IMR-90 (cell line): ENCODE data around the gene GIT2. TPM values are rescaled to one million over a fixed set of nuclear protein-coding genes. Genes with fewer than 3 reads are reported as not detected.

Experiments
- ATAC-seq: fragments of 200-7000 bp; cut with Tn5 transposase; 2 replicates; pipeline ENCODE4 v1.9.1; 2020; ENCODE audit warnings: low read depth, mild to moderate bottlenecking, moderate library complexity
- BruUV-seq: library from RNA; stranded (reverse); fragments of 400-500 nt; replicated peaks from 2 replicates; lab custom pipeline; 2021; lab: Mats Ljungman, UMichigan
- CTCF ChIA-PET: fragments of 300-600 bp; formaldehyde crosslinking; extraction: SDS; loops from one replicate; lab custom pipeline; 2021; ENCODE audit warnings: antibody characterized with exemption; lab: Yijun Ruan, JAX
- POLR2A ChIA-PET: fragments of 300-600 bp; sonication (Branson Sonifier 250); formaldehyde crosslinking; loops from one replicate; lab custom pipeline; 2022; ENCODE audit warnings: antibody characterized with exemption; ENCODE audit not compliant: unreplicated experiment; lab: Charles Lee
- DNase-seq: peaks from one replicate; pipeline ENCODE4 v3.0.0; 2013
- H2AFZ ChIP-seq: replicated peaks from 2 replicates; pipeline ENCODE3; 2013; ENCODE audit warnings: low read length, mild to moderate bottlenecking; ENCODE audit not compliant: poor library complexity
- H2AK5ac ChIP-seq: 2 replicates; pipeline ENCODE4 v1.6.1; 2013; ENCODE audit warnings: low read depth, low read length, inconsistent platforms
- H2AK9ac ChIP-seq: replicated peaks from 2 replicates; pipeline ENCODE3; 2013; ENCODE audit warnings: mild to moderate bottlenecking, low read depth, low read length, moderate library complexity; ENCODE audit not compliant: poor library complexity
- H2BK120ac ChIP-seq: 2 replicates; pipeline ENCODE4 v1.6.1; 2013; ENCODE audit warnings: low read depth, low read length, inconsistent platforms
- H2BK15ac ChIP-seq: 3 replicates; pipeline ENCODE4 v1.6.1; 2013; ENCODE audit warnings: low read depth, low read length, inconsistent platforms
- H2BK20ac ChIP-seq: 2 replicates; pipeline ENCODE4 v1.6.1; 2013; ENCODE audit warnings: low read depth, mild to moderate bottlenecking, inconsistent platforms, low read length, moderate library complexity
- H2BK5ac ChIP-seq: 2 replicates; pipeline ENCODE4 v1.6.1; 2013; ENCODE audit warnings: mild to moderate bottlenecking, low read depth, low read length, inconsistent platforms; ENCODE audit not compliant: poor library complexity, severe bottlenecking
- H3K14ac ChIP-seq: replicated peaks from 2 replicates; pipeline ENCODE4 v1.6.1; 2013; ENCODE audit warnings: low read depth, low read length, inconsistent platforms
- H3K18ac ChIP-seq: 2 replicates; pipeline ENCODE4 v1.6.1; 2013; ENCODE audit warnings: low read depth, low read length, control low read depth
- H3K23ac ChIP-seq: 2 replicates; pipeline ENCODE4 v1.6.1; 2013; ENCODE audit warnings: low read depth, low read length, inconsistent platforms
- H3K27ac ChIP-seq: 2 replicates; pipeline ENCODE4 v1.5.1; 2013; ENCODE audit warnings: mild to moderate bottlenecking, control low read depth, low read length; ENCODE audit not compliant: insufficient read depth
- H3K27me3 ChIP-seq: 2 replicates; pipeline ENCODE4 v1.6.1; 2013; ENCODE audit warnings: low read length; ENCODE audit not compliant: control insufficient read depth, insufficient read depth
- H3K36me3 ChIP-seq: 2 replicates; pipeline ENCODE4 v1.6.1; 2013; ENCODE audit warnings: low read length, mixed read lengths; ENCODE audit not compliant: control insufficient read depth, insufficient read depth
- H3K4ac ChIP-seq: 2 replicates; pipeline ENCODE4 v1.6.1; 2013; ENCODE audit warnings: low read depth, low read length, inconsistent platforms
- H3K4me1 ChIP-seq: 2 replicates; pipeline ENCODE4 v1.6.1; 2013; ENCODE audit warnings: low read length, mixed read lengths; ENCODE audit not compliant: control insufficient read depth, insufficient read depth
- H3K4me2 ChIP-seq: 2 replicates; pipeline ENCODE4 v1.6.1; 2013; ENCODE audit warnings: low read depth, mild to moderate bottlenecking, control low read depth, low read length, moderate library complexity
- H3K4me3 ChIP-seq: 2 replicates; pipeline ENCODE4 v1.5.1; 2013; ENCODE audit warnings: low read depth, mild to moderate bottlenecking, control low read depth, low read length, moderate library complexity; ENCODE audit not compliant: insufficient read depth
- H3K56ac ChIP-seq: 2 replicates; pipeline ENCODE4 v1.6.1; 2013; ENCODE audit warnings: low read length, inconsistent platforms; ENCODE audit not compliant: insufficient read depth; ENCODE audit errors: extremely low read depth
- H3K79me1 ChIP-seq, 2 experiments: 2 replicates each; pipeline ENCODE4 v1.6.1; 2013; ENCODE audit warnings: low read length in 2 of 2, inconsistent platforms in 1 of 2, low read depth in 1 of 2
- H3K9ac ChIP-seq: 2 replicates; pipeline ENCODE4 v1.6.1; 2013; ENCODE audit warnings: low read depth, low read length, control low read depth
- H3K9me1 ChIP-seq: 2 replicates; pipeline ENCODE4 v1.6.1; 2013; ENCODE audit warnings: low read length, inconsistent platforms; ENCODE audit not compliant: insufficient read depth
- H3K9me3 ChIP-seq: 2 replicates; pipeline ENCODE4 v1.6.1; 2013; ENCODE audit warnings: low read length; ENCODE audit not compliant: control insufficient read depth, insufficient read depth
- H4K20me1 ChIP-seq: 2 replicates; pipeline ENCODE4 v1.6.1; 2013; ENCODE audit warnings: low read length, inconsistent platforms; ENCODE audit not compliant: insufficient read depth
- H4K5ac ChIP-seq: 2 replicates; pipeline ENCODE4 v1.6.1; 2013; ENCODE audit warnings: mild to moderate bottlenecking, low read depth, low read length, control low read depth
- H4K8ac ChIP-seq, 2 experiments: 2 replicates each; pipeline ENCODE4 v1.6.1; 2013; ENCODE audit warnings: low read depth in 2 of 2, low read length in 2 of 2, control low read depth in 1 of 2, inconsistent platforms in 1 of 2
- H4K91ac ChIP-seq: 2 replicates; pipeline ENCODE4 v1.6.1; 2013; ENCODE audit warnings: low read depth, low read length, inconsistent platforms; ENCODE audit not compliant: insufficient read depth
- BHLHE40 ChIP-seq: fragments of 150-350 bp; IDR thresholded peaks from 2 replicates; pipeline ENCODE4 v1.6.1; 2016; ENCODE audit warnings: mild to moderate bottlenecking, low read depth, low read length
- CEBPB ChIP-seq: IDR thresholded peaks from 2 replicates; pipeline ENCODE4 v1.6.1; 2012; ENCODE audit warnings: low read depth, low read length, improper control_type of control experiment
- FOS ChIP-seq: fragments of 150-350 bp; IDR thresholded peaks from 2 replicates; pipeline ENCODE4 v1.6.1; 2016; ENCODE audit warnings: low read depth, low read length
- MAFK ChIP-seq: IDR thresholded peaks from 2 replicates; pipeline ENCODE4 v1.6.1; 2012; ENCODE audit warnings: low read depth, low read length, improper control_type of control experiment
- NFE2L2 ChIP-seq: fragments of 150-350 bp; IDR thresholded peaks from 2 replicates; pipeline ENCODE4 v1.6.1; 2016; ENCODE audit warnings: low read depth, mild to moderate bottlenecking, low read length
- POLR2A ChIP-seq: IDR thresholded peaks from 2 replicates; pipeline ENCODE4 v1.6.1; 2012; ENCODE audit warnings: mild to moderate bottlenecking, low read depth, low read length
- RAD21 ChIP-seq: IDR thresholded peaks from 2 replicates; pipeline ENCODE4 v1.6.1; 2012; ENCODE audit warnings: low read length, improper control_type of control experiment
- RCOR1 ChIP-seq: IDR thresholded peaks from 2 replicates; pipeline ENCODE4 v1.6.1; 2012; ENCODE audit warnings: mild to moderate bottlenecking, low read length, improper control_type of control experiment; ENCODE audit not compliant: insufficient replicate concordance
- RFX5 ChIP-seq: IDR thresholded peaks from 2 replicates; pipeline ENCODE4 v1.8.0; 2012; ENCODE audit warnings: low read depth, mild to moderate bottlenecking, low read length, moderate library complexity
- WGBS, 2 experiments: methylation state at CpG; one replicate each; pipeline versions ENCODE4 v1.1.5 to v1.1.7; 2013; ENCODE audit warnings: missing lambda C conversion rate in 2 of 2; ENCODE audit not compliant: insufficient read length in 1 of 2; ENCODE audit errors: extremely low coverage in 2 of 2; 5-methylcytosine and 5-hydroxymethylcytosine counted together
- dilution Hi-C: fragments of 300-500 bp; cut with HindIII; formaldehyde crosslinking; loops from one replicate; pipeline ENCODE4 v1.14.3; 2018; ENCODE audit warnings: low sequenced_read_pairs; ENCODE audit not compliant: unreplicated experiment
- in situ Hi-C: fragments of 300-500 bp; cut with MboI; formaldehyde crosslinking; loops from 3 replicates; pipeline ENCODE4 v1.14.3; 2019; ENCODE audit warnings: low sequenced_read_pairs, inconsistent platforms, mixed read lengths
- intact Hi-C: fragments of 100-400 bp; cut with micrococcal nuclease; formaldehyde crosslinking; loops from 2 replicates; pipeline ENCODE4 v1.10.0; 2022
- polyA plus RNA-seq, 3 experiments: library from polyadenylated mRNA; depleted of rRNA; stranded (reverse); fragments of >200 nt; gene quantifications; 2 replicates each; pipeline ENCODE4 v1.2.3, GENCODE V29; 2012; ENCODE audit warnings: low replicate concordance in 1 of 3
- total RNA-seq: library from RNA; depleted of rRNA; stranded (reverse); fragments of >200 nt; gene quantifications from 2 replicates; pipeline ENCODE4 v1.2.3, GENCODE V29; 2012
- TF ChIP-seq, protein P1 (sequence below): fragments of 150-350 bp; IDR thresholded peaks from 2 replicates; pipeline ENCODE4 v1.6.1; 2017; ENCODE audit warnings: mild to moderate bottlenecking, antibody characterized with exemption, low read length, low read depth

GIT2 gene
- total and polyA plus RNA-seq, 2 of the 4 experiments (the other 2 are of a cell fraction) = 48.0 to 71.9 TPM

DNA sequence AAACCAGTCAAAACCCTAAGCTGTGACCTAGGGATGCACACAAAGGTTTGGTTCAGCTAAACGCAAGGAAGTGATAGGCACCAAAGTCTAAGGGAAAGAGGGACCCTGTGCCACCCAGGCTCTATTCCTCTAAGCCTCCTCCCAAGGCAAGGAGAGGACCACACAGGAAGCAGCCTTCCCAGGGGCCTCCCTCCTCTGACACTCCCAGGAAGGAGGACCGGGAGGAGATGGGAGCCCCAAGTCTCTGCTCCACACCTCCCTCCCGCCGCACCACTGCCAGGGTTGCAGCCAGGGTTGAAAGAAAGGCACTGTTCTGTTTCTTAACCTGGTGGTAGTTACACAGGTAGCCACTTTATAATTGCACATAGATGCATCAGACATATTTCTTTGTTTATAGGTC lies 74.2 kb downstream of the GIT2 start:
- Histone ChIP-seq H3K27me3 (no peaks in the 10 kb centered on the region), H4K5ac (no peak overlapping the region), H3K9ac (no peak overlapping the region), H2BK120ac (no peak overlapping the region), H3K36me3 (peaks cover 26% of the 10 kb centered on the region), H3K27ac (no peak overlapping the region), H3K9me3 (no peaks in the 10 kb centered on the region), H3K14ac (no peak overlapping the region), H2AK5ac (no peak overlapping the region), H3K56ac (no peak overlapping the region), H2BK5ac (no peak overlapping the region), H4K20me1 (no peaks in the 10 kb centered on the region), H3K4me2 (no peak overlapping the region), H3K4ac (no peak overlapping the region), H3K4me3 (no peak overlapping the region), H2BK15ac (no peak overlapping the region), H4K91ac (no peak overlapping the region), H3K9me1 (no peaks in the 10 kb centered on the region), H3K4me1 (no peaks in the 10 kb centered on the region; the same call in 1 of the 2 replicates), H2AK9ac (no peak overlapping the region), H3K23ac (no peak overlapping the region), H4K8ac (no peak overlapping the region), H3K18ac (no peak overlapping the region), H2BK20ac (no peak overlapping the region), H2AFZ (no peak overlapping the region), H3K79me1 (no peaks in the 10 kb centered on the region)
- intact Hi-C loops = no loop called here
- in situ Hi-C loops = no loop called here
- ATAC-seq (no peak), DNase-seq (no peak)
- no CpG with 5 or more reads among the region's 4 CpGs for WGBS, 2 experiments
- dilution Hi-C loops = no loop called here
- no peak for TF ChIP-seq MAFK
- TF ChIP-seq BHLHE40 = no peak
- TF ChIP-seq, protein P1, sequence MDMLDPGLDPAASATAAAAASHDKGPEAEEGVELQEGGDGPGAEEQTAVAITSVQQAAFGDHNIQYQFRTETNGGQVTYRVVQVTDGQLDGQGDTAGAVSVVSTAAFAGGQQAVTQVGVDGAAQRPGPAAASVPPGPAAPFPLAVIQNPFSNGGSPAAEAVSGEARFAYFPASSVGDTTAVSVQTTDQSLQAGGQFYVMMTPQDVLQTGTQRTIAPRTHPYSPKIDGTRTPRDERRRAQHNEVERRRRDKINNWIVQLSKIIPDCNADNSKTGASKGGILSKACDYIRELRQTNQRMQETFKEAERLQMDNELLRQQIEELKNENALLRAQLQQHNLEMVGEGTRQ = no peak
- no peak for TF ChIP-seq NFE2L2
- no peak for TF ChIP-seq FOS
- no peak for TF ChIP-seq CEBPB
- no peak for TF ChIP-seq RFX5
- TF ChIP-seq POLR2A = no peak
- TF ChIP-seq RCOR1 = no peak
- TF ChIP-seq RAD21 = no peak
- ChIA-PET CTCF (no interaction called here), POLR2A (no interaction called here)
- no TSS peak for BruUV-seq
